Thymus (tissue), 11 donors: ENCODE measurements around the gene ZNF516. TPM values are rescaled to one million over a fixed set of nuclear protein-coding genes. Genes with fewer than 3 reads are reported as not detected.

ENCODE experiments used
- DNase-seq, 9 donors: peaks; one replicate each; pipeline ENCODE4 v3.0.0-alpha.2; 2013; ENCODE audit warnings: low spot score in 9 of 9, low read depth in 6 of 9, missing footprints in 1 of 9
- H3K27ac ChIP-seq, 2 donors: one replicate each; pipeline ENCODE4 v1.5.1; 2013; ENCODE audit warnings: control low read depth in 1 of 2, low read depth in 1 of 2, low read length in 1 of 2, mild to moderate bottlenecking in 1 of 2, moderate library complexity in 1 of 2
- H3K27me3 ChIP-seq, 2 donors: one replicate each; pipeline ENCODE4 v1.5.1; 2013; ENCODE audit warnings: low read length in 1 of 2; ENCODE audit not compliant: control insufficient read depth in 2 of 2, insufficient read depth in 1 of 2
- H3K36me3 ChIP-seq, 2 donors: one replicate each; pipeline ENCODE4 v1.5.1; 2013; ENCODE audit warnings: low read length in 1 of 2, mild to moderate bottlenecking in 1 of 2, moderate library complexity in 1 of 2; ENCODE audit not compliant: control insufficient read depth in 2 of 2, insufficient read depth in 2 of 2
- H3K4me1 ChIP-seq, 2 donors: one replicate each; pipeline ENCODE4 v1.5.1; 2013; ENCODE audit warnings: low read length in 2 of 2; ENCODE audit not compliant: control insufficient read depth in 2 of 2, insufficient read depth in 2 of 2
- H3K4me3 ChIP-seq, 2 donors: one replicate each; pipeline ENCODE4 v1.5.1; 2013; ENCODE audit warnings: low read length in 2 of 2, control low read depth in 1 of 2, mild to moderate bottlenecking in 1 of 2
- H3K9me3 ChIP-seq, 2 donors: one replicate each; pipeline ENCODE4 v1.5.1; 2013; ENCODE audit warnings: low read length in 1 of 2, mild to moderate bottlenecking in 1 of 2; ENCODE audit not compliant: control insufficient read depth in 2 of 2, insufficient read depth in 1 of 2
- WGBS: extraction: QIAGEN DNeasy Blood & Tissue Kit; methylation state at CpG from one replicate; pipeline ENCODE4 v1.1.7; 2013; 5-methylcytosine and 5-hydroxymethylcytosine counted together
- polyA plus RNA-seq: library from polyadenylated mRNA; stranded (reverse); fragments of 200-250 nt; gene quantifications from one replicate; pipeline ENCODE4 v1.2.3, GENCODE V29; 2013
- total RNA-seq: library from RNA; stranded (reverse); fragments of 120-200 nt; gene quantifications from one replicate; pipeline ENCODE4 v1.2.4, GENCODE V29; 2013
- donor health status: healthy.

The ZNF516 gene
- total and polyA plus RNA-seq, 2 donors: 5.9 to 8.9 TPM

DNA sequence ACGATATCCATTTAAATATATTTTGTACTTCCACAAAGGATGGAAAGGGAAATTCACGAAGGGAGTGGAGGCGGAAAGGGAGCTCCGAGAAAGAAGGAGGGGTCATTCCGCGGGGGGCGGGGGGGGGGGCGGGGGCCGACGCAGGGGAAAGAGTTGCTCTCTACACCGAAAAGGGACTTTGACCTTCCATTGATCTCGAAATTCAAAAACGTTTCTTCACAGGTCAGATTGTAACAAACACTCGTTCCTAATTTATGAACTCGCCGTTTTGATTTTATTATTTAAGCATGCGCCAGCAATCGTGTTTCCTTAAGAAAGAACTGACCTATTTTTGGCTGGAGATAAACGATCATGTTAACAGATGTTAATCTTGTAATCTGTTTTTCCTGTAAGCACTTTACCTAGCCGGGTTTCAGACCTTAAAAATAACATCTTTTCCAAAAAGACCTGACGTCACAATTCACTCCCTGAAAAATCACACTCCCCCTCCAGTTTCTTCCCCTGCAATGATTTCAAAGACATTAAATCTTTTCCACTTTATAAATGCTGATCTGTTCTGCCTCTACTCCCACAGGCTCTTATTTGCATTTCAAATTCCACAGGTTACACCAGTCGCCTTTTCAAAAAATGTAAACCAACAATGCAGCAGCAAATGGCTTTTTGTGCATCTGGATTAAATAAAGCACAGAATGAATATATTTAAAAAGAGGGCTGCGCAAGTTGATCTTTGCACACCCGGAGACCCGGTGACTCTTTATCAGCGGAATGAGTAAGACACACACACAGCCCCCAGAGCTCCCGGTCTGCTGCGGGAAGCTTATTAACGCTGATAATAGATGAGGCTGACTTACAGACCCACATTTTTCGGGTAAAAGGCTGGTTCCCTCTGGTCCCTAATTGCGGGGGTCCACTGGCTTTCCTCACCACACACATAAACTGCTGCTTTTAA is 1.6 kb downstream of the ZNF516 start:
- Histone ChIP-seq H3K36me3 (no peaks in the 10 kb centered on the region), H3K9me3 (peaks cover 0 to 2% of the 10 kb centered on the region in 2 donors), H3K27ac (peak overlapping the region; percentile 80 to 84), H3K27me3 (peaks cover 57 to 60% of the 10 kb centered on the region in 2 donors), H3K4me1 (peaks cover 8 to 33% of the 10 kb centered on the region in 2 donors), H3K4me3 (peak overlapping the region; percentile 63 to 76)
- under 1% methylated on average over 31 of the region's 31 CpGs for WGBS
- DNase-seq: peak in 3 of 9 donors; percentile 15 to 40 (median 18)

DNA sequence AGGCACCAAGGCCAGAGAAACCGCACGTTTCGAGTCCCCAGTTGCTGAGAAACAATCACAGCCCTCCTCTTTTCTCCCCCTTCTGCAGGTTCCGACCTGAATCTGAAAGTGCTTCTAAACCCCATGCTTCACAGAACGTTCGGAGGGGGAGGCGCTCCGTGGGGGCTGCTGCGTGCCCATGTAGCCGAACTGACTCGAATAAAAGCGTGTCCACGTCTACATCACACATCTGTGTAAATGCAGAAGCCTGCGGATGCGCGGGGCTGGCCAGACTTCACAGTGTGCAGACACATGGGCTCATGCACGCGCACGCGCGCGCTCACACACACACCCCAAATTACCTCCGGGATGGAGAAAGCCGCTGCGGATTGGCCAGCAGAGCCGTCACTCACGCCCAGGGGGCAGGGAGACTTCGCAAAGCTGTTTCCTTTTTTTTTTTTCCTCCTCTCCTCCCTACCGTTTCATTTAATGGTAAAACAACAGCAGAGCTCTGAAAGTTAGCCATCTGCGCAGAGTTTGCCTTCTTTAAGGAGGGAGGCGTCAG is 2.3 kb downstream of the ZNF516 start:
- peaks cover 0 to 2% of the 10 kb centered on the region in 2 donors for H3K9me3 ChIP-seq
- under 1% methylated on average over 31 of the region's 31 CpGs for WGBS
- H3K36me3 ChIP-seq: no peaks in the 10 kb centered on the region
- peak; percentile 98 to 100 (median 100) for DNase-seq
- H3K27me3 ChIP-seq: peaks cover 55 to 66% of the 10 kb centered on the region in 2 donors
- H3K4me3 ChIP-seq: peak overlapping the region; percentile 63 to 76
- peak overlapping the region; percentile 80 to 84 for H3K27ac ChIP-seq
- peaks cover 8 to 39% of the 10 kb centered on the region in 2 donors for H3K4me1 ChIP-seq

DNA sequence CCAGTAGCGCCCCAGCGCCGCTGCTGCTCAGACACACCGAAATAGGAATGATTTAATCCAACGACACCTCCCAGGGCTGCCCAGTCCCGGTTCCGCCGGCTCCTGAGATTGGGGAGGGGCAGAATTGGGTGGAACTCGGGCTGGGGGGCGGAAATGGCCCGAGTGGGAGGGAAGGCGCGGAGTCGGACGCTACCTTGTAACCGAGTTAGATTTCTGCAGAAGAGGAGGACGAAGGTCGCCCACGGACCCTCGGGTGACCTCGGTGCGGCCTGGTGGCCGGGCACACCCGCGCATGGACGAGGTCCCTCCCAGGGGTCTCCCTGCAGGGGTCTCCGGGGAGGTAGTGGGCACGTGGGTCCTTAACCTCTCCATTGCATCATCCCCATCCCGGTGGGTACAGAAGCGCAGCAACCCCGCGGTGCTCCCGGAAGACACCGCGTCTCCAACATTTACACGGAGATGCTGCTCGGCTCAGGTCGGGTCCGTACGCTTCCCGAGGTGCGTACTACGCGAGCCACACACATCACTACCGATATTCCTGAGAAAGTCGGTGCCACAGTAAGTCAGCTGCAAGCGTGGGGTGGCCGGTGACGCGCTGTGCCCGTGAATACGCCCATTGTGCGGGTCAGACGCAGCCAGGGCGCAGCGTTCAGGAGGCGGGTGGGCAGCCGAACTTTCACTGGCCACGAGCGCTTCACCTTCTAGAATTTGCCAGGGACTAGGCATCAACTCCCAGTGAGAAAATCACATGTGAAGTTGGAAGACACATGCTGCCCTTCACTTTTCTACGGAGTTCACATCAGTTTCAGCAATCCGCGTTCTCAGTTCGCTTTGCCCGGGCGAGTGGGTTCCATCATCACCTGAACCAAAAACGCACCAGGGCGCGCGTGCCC is 3.0 kb downstream of the ZNF516 start:
- Histone ChIP-seq H3K4me1 (peaks cover 8 to 40% of the 10 kb centered on the region in 2 donors), H3K27ac (peak overlapping the region; percentile 34 to 74), H3K27me3 (peaks cover 53 to 63% of the 10 kb centered on the region in 2 donors), H3K36me3 (no peaks in the 10 kb centered on the region), H3K9me3 (peaks cover 0 to 2% of the 10 kb centered on the region in 2 donors), H3K4me3 (peak overlapping the region; percentile 63 to 76)
- peak in 5 of 9 donors; percentile 12 to 47 (median 28) for DNase-seq
- WGBS: under 1% methylated on average over 70 of the region's 70 CpGs

DNA sequence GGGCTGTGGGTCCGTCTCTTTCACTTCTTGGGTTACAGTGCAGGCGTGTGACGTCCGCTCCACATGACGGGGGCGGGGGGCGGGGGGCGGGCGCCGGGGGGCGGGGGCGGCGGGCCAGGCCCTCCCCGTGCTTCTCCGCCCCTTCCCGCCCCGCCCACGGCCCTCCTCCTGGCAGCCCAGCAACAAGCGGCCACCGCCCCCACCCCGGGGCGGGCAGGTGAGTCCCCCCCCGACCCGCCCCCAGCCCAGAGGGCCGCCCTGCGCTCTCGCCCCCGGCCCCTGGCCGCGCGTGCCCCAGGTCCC is 3.6 kb downstream of the ZNF516 start:
- peak overlapping the region; percentile 34 to 74 for H3K27ac ChIP-seq
- peaks cover 48 to 58% of the 10 kb centered on the region in 2 donors for H3K27me3 ChIP-seq
- peaks cover 0 to 2% of the 10 kb centered on the region in 2 donors for H3K9me3 ChIP-seq
- H3K4me3 ChIP-seq: peak overlapping the region; percentile 63 to 76
- 2% methylated on average over 31 of the region's 31 CpGs for WGBS
- DNase-seq: peak in 5 of 9 donors; percentile 31 to 65 (median 59)
- H3K4me1 ChIP-seq: peaks cover 8 to 40% of the 10 kb centered on the region in 2 donors
- no peaks in the 10 kb centered on the region for H3K36me3 ChIP-seq

DNA sequence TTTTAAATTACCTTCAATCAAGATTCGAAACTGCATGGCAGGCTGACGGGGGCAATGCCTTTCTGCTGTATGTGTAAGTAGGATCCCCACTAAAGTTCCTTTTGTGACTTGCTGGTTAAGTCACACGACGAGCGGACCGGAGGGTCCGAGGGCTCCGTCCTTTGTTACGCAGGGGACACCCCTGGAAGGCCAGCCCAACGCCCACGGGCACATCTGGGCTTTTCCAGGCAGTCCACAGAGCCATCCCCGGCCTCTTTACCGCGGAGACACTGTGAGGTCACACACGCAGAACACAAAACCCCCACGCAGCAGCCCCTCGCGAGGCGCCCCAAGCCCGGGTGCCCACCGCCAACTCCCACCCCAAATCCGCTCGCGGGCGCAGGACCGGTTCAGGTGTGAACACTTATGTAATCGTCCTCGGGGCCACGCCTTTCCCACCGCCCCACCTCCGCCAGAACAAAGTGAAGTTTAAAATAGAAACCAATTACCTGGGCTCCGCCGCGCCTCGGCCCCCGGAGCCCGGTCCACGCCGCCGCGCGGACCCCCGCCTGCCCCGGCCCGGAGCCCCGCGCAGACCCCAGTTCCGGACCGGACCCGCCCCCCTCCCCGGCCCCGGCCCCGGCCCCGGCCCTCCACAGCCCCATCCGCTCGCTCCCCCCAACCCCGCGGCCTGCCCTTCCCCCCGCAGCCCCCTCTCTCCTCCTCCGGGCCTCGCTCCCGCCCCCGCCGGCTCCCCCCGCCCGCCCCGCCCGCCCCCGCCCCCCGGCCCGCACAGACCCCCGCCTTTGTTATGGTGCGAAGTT is 4.2 kb downstream of the ZNF516 start:
- H3K4me1 ChIP-seq: peaks cover 8 to 38% of the 10 kb centered on the region in 2 donors
- no peaks in the 10 kb centered on the region for H3K36me3 ChIP-seq
- 2% methylated on average over 62 of the region's 73 CpGs for WGBS
- DNase-seq: peak in 4 of 9 donors; percentile 7 to 60 (median 38)
- peak overlapping the region; percentile 53 to 76 for H3K4me3 ChIP-seq
- H3K9me3 ChIP-seq: no peaks in the 10 kb centered on the region
- H3K27ac ChIP-seq: peak overlapping the region; percentile 53 to 79
- H3K27me3 ChIP-seq: peaks cover 42 to 52% of the 10 kb centered on the region in 2 donors

DNA sequence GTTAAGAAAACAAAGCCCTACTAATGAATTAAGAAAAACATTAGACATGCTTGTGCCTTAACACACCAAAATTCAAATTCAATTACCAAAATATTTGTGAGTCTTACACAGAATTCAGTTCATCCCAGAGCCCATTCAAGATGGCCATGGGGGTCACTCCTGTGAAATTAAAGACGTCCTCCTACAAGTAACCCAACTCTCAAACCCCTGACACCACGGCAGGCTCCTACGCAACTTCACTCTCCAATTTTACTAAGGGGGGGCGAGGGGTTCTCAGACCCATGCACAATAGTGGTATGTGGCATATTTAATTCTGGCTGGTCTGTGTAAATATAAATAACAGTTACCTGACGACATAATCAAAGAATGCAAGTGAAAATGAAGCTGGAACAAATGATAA is 5.0 kb downstream of the ZNF516 start:
- WGBS: 94% methylated on average over 5 of the region's 5 CpGs
- Histone ChIP-seq H3K4me1 (peaks cover 8 to 32% of the 10 kb centered on the region in 2 donors), H3K27ac (no peak overlapping the region), H3K9me3 (no peaks in the 10 kb centered on the region), H3K4me3 (no peak overlapping the region), H3K36me3 (no peaks in the 10 kb centered on the region), H3K27me3 (peaks cover 34 to 45% of the 10 kb centered on the region in 2 donors)
- no peak for DNase-seq

DNA sequence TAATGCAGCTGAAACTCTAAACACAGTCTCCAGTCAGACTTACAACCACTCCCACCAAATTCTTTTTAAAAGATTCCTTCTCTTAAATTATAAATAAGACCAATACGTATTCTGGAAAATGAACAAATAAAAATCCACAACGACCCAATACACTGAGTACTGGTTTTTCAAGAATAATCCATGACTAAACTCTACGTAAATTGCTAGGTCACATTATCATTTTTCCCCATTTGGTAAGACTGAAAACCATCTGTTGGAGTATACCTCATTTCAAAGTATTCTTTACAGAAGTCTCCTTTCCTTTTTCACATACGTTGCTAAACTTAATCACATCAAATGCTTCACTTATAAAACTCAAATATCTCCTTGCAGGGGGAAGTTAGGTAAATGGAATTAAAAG is 6.0 kb downstream of the ZNF516 start:
- Histone ChIP-seq H3K4me3 (no peak overlapping the region), H3K36me3 (no peaks in the 10 kb centered on the region), H3K27me3 (peaks cover 24 to 38% of the 10 kb centered on the region in 2 donors), H3K4me1 (peaks cover 6 to 27% of the 10 kb centered on the region in 2 donors), H3K9me3 (no peaks in the 10 kb centered on the region), H3K27ac (no peak overlapping the region)
- no peak for DNase-seq
- WGBS: 93% methylated on average over 4 of the region's 4 CpGs

DNA sequence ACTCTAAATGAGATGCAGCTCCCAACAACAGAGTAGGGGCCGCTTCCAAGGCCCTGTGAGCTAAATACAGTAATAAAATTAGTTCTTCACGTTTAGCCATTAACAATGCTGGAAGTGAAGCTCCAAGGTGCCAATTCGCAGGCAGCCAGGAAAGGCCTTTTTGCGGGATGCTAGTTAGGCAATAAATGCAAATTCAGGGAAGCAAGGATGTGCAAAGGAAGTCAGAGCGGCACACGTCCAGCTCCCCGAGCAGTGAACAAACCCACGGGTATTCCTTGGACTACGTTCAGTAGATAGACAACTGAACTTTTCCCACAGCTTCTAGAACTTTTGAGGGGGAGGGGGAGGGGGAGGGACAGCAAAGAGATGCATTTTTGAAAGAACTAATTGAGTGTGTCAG is 6.9 kb downstream of the ZNF516 start:
- Histone ChIP-seq H3K27ac (no peak overlapping the region), H3K27me3 (peaks cover 16 to 31% of the 10 kb centered on the region in 2 donors), H3K9me3 (no peaks in the 10 kb centered on the region), H3K4me3 (no peak overlapping the region), H3K36me3 (no peaks in the 10 kb centered on the region), H3K4me1 (peaks cover 3 to 21% of the 10 kb centered on the region in 2 donors)
- WGBS: 91% methylated on average over 9 of the region's 9 CpGs
- DNase-seq: no peak
